ACC112 (cell line): Measurements from ENCODE around the gene YKT6.
A peak's percentile ranks its signal among the peaks of the same experiment; 100 is the strongest.

Source experiments
- H2AFZ ChIP-seq: fragments of 200-600 bp; sonication (generic); one replicate; pipeline ENCODE4 v1.6.0; 2017; ENCODE audit warnings: antibody characterized with exemption, low read length; ENCODE audit not compliant: unreplicated experiment
- H3K27ac ChIP-seq: fragments of 200-600 bp; sonication (generic); 2 replicates; pipeline ENCODE4 v1.5.1; 2014; ENCODE audit warnings: low read depth, mild to moderate bottlenecking, antibody characterized with exemption, low read length, moderate library complexity
- H3K27me3 ChIP-seq: fragments of 200-600 bp; sonication (generic); 2 replicates; pipeline ENCODE4 v1.6.1; 2014; ENCODE audit warnings: mild to moderate bottlenecking, antibody characterized with exemption, low read length, moderate library complexity, mixed read lengths; ENCODE audit not compliant: insufficient read depth
- H3K36me3 ChIP-seq: fragments of 200-600 bp; sonication (generic); 2 replicates; pipeline ENCODE4 v1.6.1; 2016; ENCODE audit warnings: mild to moderate bottlenecking, antibody characterized with exemption, low read length, moderate library complexity, mixed read lengths; ENCODE audit not compliant: insufficient read depth
- H3K4me1 ChIP-seq: fragments of 200-600 bp; sonication (generic); one replicate; pipeline ENCODE4 v1.6.1; 2016; ENCODE audit warnings: low read length, mixed read lengths; ENCODE audit not compliant: insufficient read depth, unreplicated experiment, control insufficient read depth
- H3K4me3 ChIP-seq: fragments of 200-600 bp; sonication (generic); 2 replicates; pipeline ENCODE4 v1.5.1; 2014; ENCODE audit warnings: mild to moderate bottlenecking, low read depth, low read length
- H3K79me2 ChIP-seq: fragments of 200-600 bp; sonication (generic); one replicate; pipeline ENCODE4 v1.6.0; 2016; ENCODE audit warnings: low read length; ENCODE audit not compliant: control insufficient read depth, unreplicated experiment, insufficient read depth

YKT6 gene

DNA sequence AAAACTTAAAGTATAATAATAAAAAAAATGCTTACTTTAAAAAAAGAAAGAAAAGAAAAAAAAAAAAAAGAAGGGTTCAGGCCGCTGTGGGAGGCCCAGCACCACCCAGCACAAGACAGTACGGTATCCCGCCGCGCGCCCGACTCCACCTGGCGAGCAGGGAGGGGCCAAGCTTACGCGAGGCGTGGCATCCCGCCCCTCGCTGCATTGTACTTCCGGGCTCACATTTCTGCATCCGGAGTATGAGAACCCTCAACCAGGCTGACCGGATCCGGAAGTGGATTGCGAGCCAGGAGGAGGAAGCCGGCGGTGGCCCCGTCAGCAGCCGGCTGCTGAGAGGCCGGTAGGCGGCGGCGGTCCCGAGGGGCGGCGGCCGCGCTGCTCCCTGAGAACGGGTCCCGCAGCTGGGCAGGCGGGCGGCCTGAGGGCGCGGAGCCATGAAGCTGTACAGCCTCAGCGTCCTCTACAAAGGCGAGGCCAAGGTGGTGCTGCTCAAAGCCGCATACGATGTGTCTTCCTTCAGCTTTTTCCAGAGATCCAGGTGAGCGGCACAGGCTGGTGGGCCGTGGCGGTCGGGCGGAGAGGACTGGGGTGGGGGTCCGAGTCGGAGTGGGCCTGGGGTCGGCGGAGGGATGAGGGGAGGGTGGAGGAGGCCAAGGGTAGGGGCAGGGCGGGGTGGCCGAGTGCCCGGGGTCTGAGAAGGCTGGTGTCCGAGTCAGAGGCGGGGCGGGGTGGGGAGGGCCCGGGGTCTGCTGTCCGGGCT is at the start of gene YKT6:
Gene YKT6, plus strand, starts transcription at position 280 of the 763 bp plus-strand sequence. Its CDS starts 158 bp downstream, at position 438.
- Histone ChIP-seq H3K79me2 (peaks cover 46% of the 10 kb centered on the region), H2AFZ (peak within 1 kb of the TSS; percentile 7), H3K27me3 (no peaks in the 10 kb centered on the region; the same call in 1 of the 2 replicates), H3K4me3 (peak within 1 kb of the TSS; percentile 91), H3K4me1 (peaks cover 12% of the 10 kb centered on the region), H3K36me3 (peaks cover 7% of the 10 kb centered on the region; the same call in 1 of the 2 replicates), H3K27ac (peak within 1 kb of the TSS; percentile 31; the same call in 1 of the 2 replicates)

DNA sequence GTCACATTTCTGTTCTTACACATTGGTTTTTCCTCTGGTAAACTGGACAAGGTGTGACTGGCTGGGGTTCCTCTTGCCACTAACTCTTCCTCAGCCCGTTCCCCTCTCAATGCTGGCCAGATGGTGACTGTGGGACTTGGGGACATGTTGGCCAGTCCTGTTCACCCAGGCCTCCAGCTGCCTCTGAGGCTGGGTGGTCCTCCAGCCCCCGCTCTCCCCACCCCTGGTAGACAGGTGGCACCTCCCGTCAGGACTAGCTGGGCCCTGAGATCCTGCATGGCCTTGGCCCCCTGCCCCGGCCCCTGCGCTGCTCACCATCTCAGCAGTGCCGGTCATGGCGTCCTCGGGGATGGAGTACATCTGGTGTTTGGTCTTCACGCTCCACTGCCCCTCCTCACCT is 48.8 kb upstream of the YKT6 start:
- Histone ChIP-seq H3K36me3 (no peaks in the 10 kb centered on the region), H3K27ac (no peak overlapping the region), H3K4me1 (no peaks in the 10 kb centered on the region), H2AFZ (no peak overlapping the region), H3K27me3 (no peaks in the 10 kb centered on the region), H3K79me2 (no peaks in the 10 kb centered on the region), H3K4me3 (no peak overlapping the region)

GRCh38 chr7:44152971-44153947 is 47.5 kb upstream of the YKT6 start:
- H3K79me2 ChIP-seq: no peaks in the 10 kb centered on the region
- H2AFZ ChIP-seq: no peak overlapping the region
- no peaks in the 10 kb centered on the region for H3K4me1 ChIP-seq
- H3K27me3 ChIP-seq: no peaks in the 10 kb centered on the region
- no peak overlapping the region for H3K27ac ChIP-seq
- no peak overlapping the region for H3K4me3 ChIP-seq
- H3K36me3 ChIP-seq: no peaks in the 10 kb centered on the region

GRCh38 chr7:44153948-44154335 is 46.8 kb upstream of the YKT6 start:
- no peaks in the 10 kb centered on the region for H3K27me3 ChIP-seq
- no peak overlapping the region for H3K27ac ChIP-seq
- no peaks in the 10 kb centered on the region for H3K36me3 ChIP-seq
- H2AFZ ChIP-seq: no peak overlapping the region
- H3K4me3 ChIP-seq: no peak overlapping the region
- no peaks in the 10 kb centered on the region for H3K4me1 ChIP-seq
- H3K79me2 ChIP-seq: no peaks in the 10 kb centered on the region

DNA sequence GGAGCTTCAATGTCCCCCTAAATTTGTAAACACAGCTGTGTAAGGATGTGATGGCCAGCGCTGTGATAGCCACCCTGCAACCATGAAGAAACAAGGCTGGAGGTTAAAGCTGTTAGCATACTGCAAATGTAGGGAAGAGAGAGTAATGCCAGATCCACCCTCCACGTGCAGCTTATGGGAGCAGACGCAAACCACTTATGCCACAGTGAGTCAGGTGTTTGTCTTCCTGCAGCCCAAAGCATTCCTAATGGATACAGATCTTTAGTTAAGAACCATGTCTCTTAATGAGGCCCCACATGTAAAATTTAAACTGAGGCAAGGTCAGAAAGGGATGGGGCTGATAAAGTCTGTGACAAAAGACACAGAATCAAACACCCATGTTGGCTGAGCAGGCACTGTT is 46.1 kb upstream of the YKT6 start:
- Histone ChIP-seq H3K4me1 (no peaks in the 10 kb centered on the region), H3K27ac (no peak overlapping the region), H3K4me3 (no peak overlapping the region), H3K79me2 (no peaks in the 10 kb centered on the region), H2AFZ (no peak overlapping the region), H3K36me3 (no peaks in the 10 kb centered on the region), H3K27me3 (no peaks in the 10 kb centered on the region)

- Histone ChIP-seq H2AFZ (no peak overlapping the region), H3K27ac (no peak overlapping the region), H3K4me3 (no peak overlapping the region), H3K79me2 (no peaks in the 10 kb centered on the region), H3K36me3 (no peaks in the 10 kb centered on the region), H3K4me1 (no peaks in the 10 kb centered on the region), H3K27me3 (no peaks in the 10 kb centered on the region)
Observed at GRCh38 chr7:44155191-44156185, 45.3 kb upstream of the YKT6 start.

DNA sequence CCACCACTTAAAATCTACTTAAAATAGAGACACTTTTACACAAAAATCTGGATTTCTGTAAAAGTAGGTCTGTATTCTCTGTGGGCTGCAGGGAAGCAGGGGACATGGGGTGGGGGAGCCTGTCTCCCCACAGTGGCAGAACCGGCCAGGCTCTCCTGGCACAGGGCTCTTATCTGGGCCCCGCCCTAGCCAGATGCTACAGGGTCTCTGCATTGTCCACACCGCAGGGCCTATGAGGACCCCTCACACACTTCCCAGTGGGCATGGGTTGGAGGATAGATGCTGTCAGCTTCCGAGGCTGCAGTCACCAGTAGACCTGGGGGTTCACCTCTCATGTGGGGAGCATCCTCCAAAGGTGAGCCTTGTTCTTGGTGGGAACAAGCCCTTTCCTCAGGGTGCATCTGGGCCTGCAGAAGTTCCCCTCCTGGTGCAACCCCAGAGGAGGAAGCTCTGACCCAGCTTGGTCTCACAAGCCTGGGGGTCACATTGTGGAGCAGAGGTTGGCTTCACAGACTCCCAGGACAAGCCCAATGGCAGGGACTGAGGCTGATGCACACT is 44.2 kb upstream of the YKT6 start:
- no peak overlapping the region for H2AFZ ChIP-seq
- H3K4me1 ChIP-seq: no peaks in the 10 kb centered on the region
- H3K36me3 ChIP-seq: no peaks in the 10 kb centered on the region
- H3K79me2 ChIP-seq: no peaks in the 10 kb centered on the region
- no peaks in the 10 kb centered on the region for H3K27me3 ChIP-seq
- no peak overlapping the region for H3K4me3 ChIP-seq
- H3K27ac ChIP-seq: no peak overlapping the region

- Histone ChIP-seq H3K4me1 (no peaks in the 10 kb centered on the region), H3K79me2 (no peaks in the 10 kb centered on the region), H3K27me3 (no peaks in the 10 kb centered on the region), H3K4me3 (no peak overlapping the region), H3K27ac (no peak overlapping the region), H2AFZ (no peak overlapping the region), H3K36me3 (no peaks in the 10 kb centered on the region)
Observed at GRCh38 chr7:44157116-44158080, 43.4 kb upstream of the YKT6 start.
